ENCODE data around the gene WNT3A.

The WNT3A gene

DNA sequence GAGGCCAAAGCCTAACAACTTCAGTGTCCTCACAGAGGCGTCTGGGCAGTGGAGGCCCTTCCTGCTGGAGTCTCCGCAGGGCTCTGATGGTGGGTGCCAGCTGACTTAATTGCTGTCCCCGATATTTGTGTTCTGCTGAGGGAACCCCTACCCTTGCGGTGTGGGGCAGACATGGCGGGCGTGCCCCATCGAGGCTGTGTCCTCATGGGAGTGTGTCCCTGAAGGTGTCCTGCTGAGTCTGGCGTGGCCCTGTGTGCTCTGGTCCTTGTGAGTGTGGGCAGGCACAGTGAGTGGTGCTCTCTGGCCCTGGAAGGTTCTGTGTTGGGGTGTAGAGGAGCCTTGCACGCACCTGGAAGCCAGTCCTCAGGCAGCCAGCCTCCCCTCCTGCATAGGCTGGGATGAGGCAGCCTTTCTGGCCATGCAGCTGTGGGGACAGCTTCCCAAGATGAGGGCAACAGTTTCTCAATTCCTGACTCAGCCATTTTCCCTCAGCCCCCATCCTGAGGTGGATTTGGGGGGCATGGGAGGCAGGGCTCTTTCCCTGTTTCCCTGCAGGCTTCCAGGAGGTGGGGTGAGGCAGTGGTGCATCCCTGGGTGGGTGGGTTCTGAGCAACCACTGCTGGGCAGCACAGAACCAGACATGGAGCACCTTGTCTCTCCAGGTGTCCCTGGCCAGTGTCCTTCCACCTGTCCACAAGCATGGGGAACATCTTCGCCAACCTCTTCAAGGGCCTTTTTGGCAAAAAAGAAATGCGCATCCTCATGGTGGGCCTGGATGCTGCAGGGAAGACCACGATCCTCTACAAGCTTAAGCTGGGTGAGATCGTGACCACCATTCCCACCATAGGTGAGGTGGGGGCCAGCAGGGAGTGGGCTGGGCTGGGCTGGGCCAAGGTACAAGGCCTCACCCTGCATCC, 89.9 kb downstream of the WNT3A start:
- H3K36me3 ChIP-seq (replicated peaks; ENCODE audit: insufficient read depth, low read length): peaks cover 36% of the 10 kb centered on the region
- H3K79me2 ChIP-seq (ENCODE audit: low read length): peaks cover 98% of the 10 kb centered on the region

DNA sequence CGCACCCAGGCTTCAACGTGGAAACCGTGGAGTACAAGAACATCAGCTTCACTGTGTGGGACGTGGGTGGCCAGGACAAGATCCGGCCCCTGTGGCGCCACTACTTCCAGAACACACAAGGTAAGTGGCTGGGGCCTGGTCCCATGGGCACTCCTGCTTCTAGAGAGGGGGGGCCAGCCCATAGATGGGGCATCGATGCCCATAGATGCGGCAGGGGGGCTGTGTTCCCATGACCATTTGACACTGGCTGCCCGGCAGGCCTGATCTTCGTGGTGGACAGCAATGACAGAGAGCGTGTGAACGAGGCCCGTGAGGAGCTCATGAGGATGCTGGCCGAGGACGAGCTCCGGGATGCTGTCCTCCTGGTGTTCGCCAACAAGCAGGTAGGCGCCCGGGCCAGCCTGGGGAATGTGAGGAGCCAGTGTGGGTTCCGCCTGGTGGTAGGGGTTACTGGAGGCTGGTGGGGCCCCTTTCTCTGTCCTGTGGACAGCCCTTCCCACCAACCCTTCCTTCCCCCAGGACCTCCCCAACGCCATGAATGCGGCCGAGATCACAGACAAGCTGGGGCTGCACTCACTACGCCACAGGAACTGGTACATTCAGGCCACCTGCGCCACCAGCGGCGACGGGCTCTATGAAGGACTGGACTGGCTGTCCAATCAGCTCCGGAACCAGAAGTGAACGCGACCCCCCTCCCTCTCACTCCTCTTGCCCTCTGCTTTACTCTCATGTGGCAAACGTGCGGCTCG, 90.7 kb downstream of the WNT3A start:
- Histone ChIP-seq H3F3A (ENCODE audit: insufficient read depth, low read length) (peaks cover 51% of the 10 kb centered on the region), H3K4me1 (ENCODE audit: low read length) (0 out of 2 replicates have a peak, but pooled peaks cover 5% of the 10 kb centered on the region), H3K27me3 (replicated peaks; ENCODE audit: insufficient read depth, low read length) (no peaks in the 10 kb centered on the region), H3K27ac (ENCODE audit: low read length) (no peak overlapping the region), H2AFZ (ENCODE audit: low read length) (no peak overlapping the region), H3K4me3 (ENCODE audit: low read length) (no peak overlapping the region), H4K20me1 (ENCODE audit: insufficient read depth, low read length) (peaks cover 75% of the 10 kb centered on the region), H3K36me3 (replicated peaks; ENCODE audit: insufficient read depth, low read length) (peaks cover 28% of the 10 kb centered on the region; the same call in 1 of the 2 replicates), H3K9ac (ENCODE audit: low read length) (no peak overlapping the region), H3K79me2 (ENCODE audit: low read length) (peaks cover 98% of the 10 kb centered on the region), H3K9me2 (replicated peaks; ENCODE audit: insufficient read depth, low read length) (no peaks in the 10 kb centered on the region), H3K4me2 (ENCODE audit: low read depth, low read length) (no peak overlapping the region), H3K9me3 (replicated peaks; ENCODE audit: insufficient read depth, low read length) (no peaks in the 10 kb centered on the region)
- DNase-seq: no peak
- TF ChIP-seq EZH2 (optimal IDR thresholded peaks at IDR 0.05; ENCODE audit: low read depth, low read length) (no peak), EZH2phosphoT487 (IDR thresholded peaks at IDR 0.05; ENCODE audit: low read length) (no peak)
- TF ChIP-seq, protein P1, sequence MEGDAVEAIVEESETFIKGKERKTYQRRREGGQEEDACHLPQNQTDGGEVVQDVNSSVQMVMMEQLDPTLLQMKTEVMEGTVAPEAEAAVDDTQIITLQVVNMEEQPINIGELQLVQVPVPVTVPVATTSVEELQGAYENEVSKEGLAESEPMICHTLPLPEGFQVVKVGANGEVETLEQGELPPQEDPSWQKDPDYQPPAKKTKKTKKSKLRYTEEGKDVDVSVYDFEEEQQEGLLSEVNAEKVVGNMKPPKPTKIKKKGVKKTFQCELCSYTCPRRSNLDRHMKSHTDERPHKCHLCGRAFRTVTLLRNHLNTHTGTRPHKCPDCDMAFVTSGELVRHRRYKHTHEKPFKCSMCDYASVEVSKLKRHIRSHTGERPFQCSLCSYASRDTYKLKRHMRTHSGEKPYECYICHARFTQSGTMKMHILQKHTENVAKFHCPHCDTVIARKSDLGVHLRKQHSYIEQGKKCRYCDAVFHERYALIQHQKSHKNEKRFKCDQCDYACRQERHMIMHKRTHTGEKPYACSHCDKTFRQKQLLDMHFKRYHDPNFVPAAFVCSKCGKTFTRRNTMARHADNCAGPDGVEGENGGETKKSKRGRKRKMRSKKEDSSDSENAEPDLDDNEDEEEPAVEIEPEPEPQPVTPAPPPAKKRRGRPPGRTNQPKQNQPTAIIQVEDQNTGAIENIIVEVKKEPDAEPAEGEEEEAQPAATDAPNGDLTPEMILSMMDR (IDR thresholded peaks at IDR 0.05; ENCODE audit: low read length): no peak

More for the DNA sequence above, 89.9 kb downstream of the WNT3A start:
- no peak for DNase-seq
- Histone ChIP-seq H3K27ac (ENCODE audit: low read length) (no peak overlapping the region), H3K4me1 (ENCODE audit: low read length) (peaks cover 4% of the 10 kb centered on the region), H3K9ac (ENCODE audit: low read length) (no peak overlapping the region), H3K27me3 (replicated peaks; ENCODE audit: insufficient read depth, low read length) (no peaks in the 10 kb centered on the region), H3K9me3 (replicated peaks; ENCODE audit: insufficient read depth, low read length) (no peaks in the 10 kb centered on the region), H4K20me1 (ENCODE audit: insufficient read depth, low read length) (peaks cover 83% of the 10 kb centered on the region), H3K4me3 (ENCODE audit: low read length) (no peak overlapping the region), H2AFZ (ENCODE audit: low read length) (no peak overlapping the region), H3K9me2 (replicated peaks; ENCODE audit: insufficient read depth, low read length) (no peaks in the 10 kb centered on the region), H3F3A (ENCODE audit: insufficient read depth, low read length) (peaks cover 49% of the 10 kb centered on the region), H3K4me2 (ENCODE audit: low read depth, low read length) (no peak overlapping the region)
- TF ChIP-seq EZH2phosphoT487 (IDR thresholded peaks at IDR 0.05; ENCODE audit: low read length) (no peak), EZH2 (optimal IDR thresholded peaks at IDR 0.05; ENCODE audit: low read depth, low read length) (no peak)
- TF ChIP-seq, protein P1 (IDR thresholded peaks at IDR 0.05; ENCODE audit: low read length): no peak

DNA sequence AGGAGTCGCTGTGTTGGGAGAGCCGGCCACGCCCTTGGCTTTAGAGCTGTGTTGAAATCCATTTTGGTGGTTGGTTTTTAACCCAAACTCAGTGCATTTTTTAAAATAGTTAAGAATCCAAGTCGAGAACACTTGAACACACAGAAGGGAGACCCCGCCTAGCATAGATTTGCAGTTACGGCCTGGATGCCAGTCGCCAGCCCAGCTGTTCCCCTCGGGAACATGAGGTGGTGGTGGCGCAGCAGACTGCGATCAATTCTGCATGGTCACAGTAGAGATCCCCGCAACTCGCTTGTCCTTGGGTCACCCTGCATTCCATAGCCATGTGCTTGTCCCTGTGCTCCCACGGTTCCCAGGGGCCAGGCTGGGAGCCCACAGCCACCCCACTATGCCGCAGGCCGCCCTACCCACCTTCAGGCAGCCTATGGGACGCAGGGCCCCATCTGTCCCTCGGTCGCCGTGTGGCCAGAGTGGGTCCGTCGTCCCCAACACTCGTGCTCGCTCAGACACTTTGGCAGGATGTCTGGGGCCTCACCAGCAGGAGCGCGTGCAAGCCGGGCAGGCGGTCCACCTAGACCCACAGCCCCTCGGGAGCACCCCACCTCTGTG, 91.6 kb downstream of the WNT3A start:
- Histone ChIP-seq H3K27me3 (replicated peaks; ENCODE audit: insufficient read depth, low read length) (no peaks in the 10 kb centered on the region), H3K4me3 (ENCODE audit: low read length) (no peak overlapping the region), H3F3A (ENCODE audit: insufficient read depth, low read length) (peaks cover 55% of the 10 kb centered on the region), H3K9me2 (replicated peaks; ENCODE audit: insufficient read depth, low read length) (no peaks in the 10 kb centered on the region), H3K27ac (ENCODE audit: low read length) (no peak overlapping the region), H3K9me3 (replicated peaks; ENCODE audit: insufficient read depth, low read length) (no peaks in the 10 kb centered on the region), H3K9ac (ENCODE audit: low read length) (no peak overlapping the region), H2AFZ (ENCODE audit: low read length) (no peak overlapping the region), H3K36me3 (replicated peaks; ENCODE audit: insufficient read depth, low read length) (peaks cover 19% of the 10 kb centered on the region; the same call in 1 of the 2 replicates), H4K20me1 (ENCODE audit: insufficient read depth, low read length) (peaks cover 65% of the 10 kb centered on the region), H3K79me2 (ENCODE audit: low read length) (peaks cover 94% of the 10 kb centered on the region), H3K4me1 (ENCODE audit: low read length) (0 out of 2 replicates have a peak, but pooled peaks cover 5% of the 10 kb centered on the region), H3K4me2 (ENCODE audit: low read depth, low read length) (no peak overlapping the region)
- no peak for DNase-seq
- TF ChIP-seq EZH2phosphoT487 (IDR thresholded peaks at IDR 0.05; ENCODE audit: low read length) (no peak), EZH2 (optimal IDR thresholded peaks at IDR 0.05; ENCODE audit: low read depth, low read length) (no peak)
- TF ChIP-seq, protein P1 (IDR thresholded peaks at IDR 0.05; ENCODE audit: low read length): no peak

Measured in MM.1S (cell line).